Rectal smooth muscle tissue (tissue), 1 donor: ENCODE results near the gene SYT7.

Experiments used
- H3K27ac ChIP-seq: one replicate; pipeline ENCODE4 v1.7.0; 2013; ENCODE audit warnings: low read depth, low read length, inconsistent platforms
- H3K27me3 ChIP-seq: one replicate; pipeline ENCODE4 v1.7.0; 2013; ENCODE audit warnings: low read length; ENCODE audit not compliant: control insufficient read depth, insufficient read depth
- H3K36me3 ChIP-seq: one replicate; pipeline ENCODE4 v1.7.0; 2013; ENCODE audit warnings: low read length; ENCODE audit not compliant: control insufficient read depth, insufficient read depth
- H3K4me1 ChIP-seq: one replicate; pipeline ENCODE4 v1.7.0; 2013; ENCODE audit warnings: low read length; ENCODE audit not compliant: control insufficient read depth, insufficient read depth
- H3K4me3 ChIP-seq: one replicate; pipeline ENCODE4 v1.7.0; 2013; ENCODE audit warnings: low read length
- H3K9ac ChIP-seq: one replicate; pipeline ENCODE4 v1.7.0; 2013; ENCODE audit warnings: low read length

Gene SYT7

DNA sequence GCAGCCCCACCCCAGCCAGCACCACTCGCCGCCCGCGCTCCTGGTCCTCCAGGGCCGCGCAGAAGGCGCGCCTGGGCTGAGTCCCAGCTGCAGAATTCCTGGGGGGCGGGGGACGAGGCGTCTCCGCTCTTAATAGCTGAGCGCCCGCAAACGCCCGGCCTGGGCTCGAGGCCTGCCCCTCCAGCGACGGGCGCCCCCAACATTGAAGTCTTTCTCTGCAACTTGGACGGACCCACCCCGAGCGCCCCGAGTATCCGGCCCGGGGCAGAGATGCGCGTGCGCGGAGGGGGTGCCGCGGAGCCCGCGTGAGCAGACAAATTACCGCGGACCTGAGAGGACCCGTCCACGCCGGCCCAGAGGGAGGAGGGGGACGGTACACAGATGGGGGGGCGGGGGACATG lies 6.7 kb upstream of the SYT7 start:
- H3K9ac ChIP-seq, result no peak overlapping the region

DNA sequence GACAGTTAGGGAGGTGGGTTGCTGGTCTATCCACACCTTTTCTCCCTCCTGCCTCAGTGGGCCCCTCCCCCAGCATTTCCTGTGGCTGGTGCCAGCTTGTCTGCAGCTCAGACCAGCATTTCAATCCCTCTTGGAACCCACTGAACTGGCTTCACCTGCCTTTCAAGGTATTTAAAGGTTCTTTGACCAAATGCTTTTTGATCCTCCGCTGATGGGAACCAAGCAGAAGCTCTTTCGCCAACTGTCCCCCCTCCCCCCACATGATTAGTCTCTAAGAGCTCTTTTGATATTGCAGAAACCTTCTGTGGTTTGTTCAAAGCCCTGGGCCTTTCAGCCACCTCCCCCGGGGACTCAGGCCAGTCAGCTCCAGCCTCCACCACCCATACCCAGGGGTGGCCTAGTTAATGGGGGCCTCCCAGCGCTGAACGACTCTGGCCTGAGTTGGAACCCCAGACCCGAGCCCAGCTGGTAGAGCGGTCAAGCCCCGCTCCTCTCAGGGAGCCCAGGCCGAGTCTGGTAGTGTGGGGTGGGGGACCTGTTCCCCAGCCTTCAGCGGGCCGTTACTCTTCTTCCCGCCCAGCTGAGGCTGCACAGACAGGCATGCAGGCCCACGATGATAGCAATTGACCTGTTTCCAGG lies 6.0 kb upstream of the SYT7 start:
- Histone ChIP-seq H3K4me3 (no peak overlapping the region), H3K36me3 (no peaks in the 10 kb centered on the region), H3K9ac (no peak overlapping the region), H3K4me1 (no peaks in the 10 kb centered on the region), H3K27me3 (peaks cover 6% of the 10 kb centered on the region), H3K27ac (no peak overlapping the region)

More for the DNA sequence above, 6.7 kb upstream of the SYT7 start:
- H3K27ac ChIP-seq, result no peak overlapping the region
- no peaks in the 10 kb centered on the region for H3K4me1 ChIP-seq
- H3K36me3 ChIP-seq, result no peaks in the 10 kb centered on the region
- H3K4me3 ChIP-seq, result peak overlapping the region; percentile 58
- peaks cover 6% of the 10 kb centered on the region for H3K27me3 ChIP-seq

GRCh38 chr11:61585115-61585514 lies 4.2 kb upstream of the SYT7 start:
- Histone ChIP-seq H3K9ac (no peak overlapping the region), H3K27ac (no peak overlapping the region), H3K4me3 (no peak overlapping the region), H3K4me1 (no peaks in the 10 kb centered on the region), H3K27me3 (peaks cover 10% of the 10 kb centered on the region), H3K36me3 (no peaks in the 10 kb centered on the region)

GRCh38 chr11:61581931-61582330 lies 1.1 kb upstream of the SYT7 start:
- peaks cover 14% of the 10 kb centered on the region for H3K27me3 ChIP-seq
- H3K27ac ChIP-seq, result no peak overlapping the region
- no peaks in the 10 kb centered on the region for H3K36me3 ChIP-seq
- H3K4me1 ChIP-seq, result no peaks in the 10 kb centered on the region
- no peak overlapping the region for H3K9ac ChIP-seq
- peak overlapping the region; percentile 70 for H3K4me3 ChIP-seq

- Histone ChIP-seq H3K27me3 (peaks cover 12% of the 10 kb centered on the region), H3K4me3 (peak overlapping the region; percentile 43), H3K9ac (no peak overlapping the region), H3K27ac (no peak overlapping the region), H3K36me3 (no peaks in the 10 kb centered on the region), H3K4me1 (no peaks in the 10 kb centered on the region)
Observed at GRCh38 chr11:61580271-61580888, 496 bp downstream of the SYT7 start.

DNA sequence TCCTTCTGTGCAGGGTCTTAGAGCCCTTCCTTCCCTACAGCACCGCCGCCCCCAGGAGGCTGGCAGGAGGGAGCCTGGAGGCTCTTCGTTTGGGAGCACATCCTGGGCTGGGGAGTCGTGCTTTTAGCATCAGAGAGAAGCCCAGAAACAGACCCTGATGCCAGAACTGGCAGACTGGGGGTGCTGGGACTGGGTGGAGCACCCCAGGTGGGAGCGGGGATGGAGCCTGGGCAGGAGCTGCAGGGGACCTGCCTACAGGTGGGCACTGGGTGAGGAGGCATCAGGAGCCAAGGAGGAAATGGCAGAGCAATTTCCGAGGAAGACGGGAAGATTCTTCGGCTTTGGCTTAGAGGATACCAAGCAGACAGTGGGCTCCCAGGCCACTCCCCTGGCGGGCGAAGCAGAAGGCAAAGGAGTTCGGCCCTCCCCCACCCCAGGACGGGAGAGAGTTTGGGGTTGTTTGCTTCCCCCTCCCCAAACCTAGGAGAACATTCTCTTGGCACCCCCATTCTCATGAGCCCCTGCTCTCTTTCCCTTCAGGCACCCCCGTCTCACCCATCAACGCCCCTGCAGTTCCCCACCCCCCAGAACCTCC lies 1.1 kb downstream of the SYT7 start:
- Histone ChIP-seq H3K9ac (no peak overlapping the region), H3K27me3 (peaks cover 12% of the 10 kb centered on the region), H3K4me3 (peak overlapping the region; percentile 43), H3K4me1 (no peaks in the 10 kb centered on the region), H3K36me3 (no peaks in the 10 kb centered on the region), H3K27ac (no peak overlapping the region)

GRCh38 chr11:61578819-61579675 lies 1.8 kb downstream of the SYT7 start:
- no peak overlapping the region for H3K9ac ChIP-seq
- no peaks in the 10 kb centered on the region for H3K4me1 ChIP-seq
- H3K4me3 ChIP-seq, result no peak overlapping the region
- H3K36me3 ChIP-seq, result no peaks in the 10 kb centered on the region
- peaks cover 12% of the 10 kb centered on the region for H3K27me3 ChIP-seq
- H3K27ac ChIP-seq, result no peak overlapping the region

GRCh38 chr11:61577383-61578118 lies 3.3 kb downstream of the SYT7 start:
- peaks cover 12% of the 10 kb centered on the region for H3K27me3 ChIP-seq
- H3K4me1 ChIP-seq, result no peaks in the 10 kb centered on the region
- no peak overlapping the region for H3K27ac ChIP-seq
- H3K4me3 ChIP-seq, result no peak overlapping the region
- H3K9ac ChIP-seq, result no peak overlapping the region
- no peaks in the 10 kb centered on the region for H3K36me3 ChIP-seq

- Histone ChIP-seq H3K4me1 (no peaks in the 10 kb centered on the region), H3K9ac (no peak overlapping the region), H3K27me3 (peaks cover 12% of the 10 kb centered on the region), H3K27ac (no peak overlapping the region), H3K36me3 (no peaks in the 10 kb centered on the region), H3K4me3 (no peak overlapping the region)
Observed at GRCh38 chr11:61575886-61576861, 4.7 kb downstream of the SYT7 start.

DNA sequence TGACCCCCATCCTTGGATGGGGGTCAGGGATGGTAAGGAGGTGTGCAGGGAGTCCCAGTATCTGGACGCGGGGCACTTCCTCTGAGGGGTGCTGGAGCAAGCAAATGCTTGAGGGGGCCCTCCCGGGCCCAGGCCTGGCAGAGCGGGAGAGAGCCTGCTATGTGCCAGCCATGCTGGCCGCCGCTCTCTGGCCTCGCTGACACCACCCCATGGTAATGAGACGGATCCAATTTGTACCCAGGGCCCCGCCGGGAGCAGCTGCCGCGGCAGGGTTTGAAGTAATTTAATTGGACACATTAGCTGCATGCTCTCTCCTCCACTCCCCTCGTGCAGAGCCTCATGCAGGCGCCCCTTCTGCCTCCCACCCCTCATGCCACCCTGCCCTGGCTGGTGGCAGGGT lies 6.3 kb downstream of the SYT7 start:
- no peaks in the 10 kb centered on the region for H3K4me1 ChIP-seq
- no peaks in the 10 kb centered on the region for H3K36me3 ChIP-seq
- H3K27me3 ChIP-seq, result peaks cover 4% of the 10 kb centered on the region
- H3K27ac ChIP-seq, result no peak overlapping the region
- no peak overlapping the region for H3K4me3 ChIP-seq
- no peak overlapping the region for H3K9ac ChIP-seq

DNA sequence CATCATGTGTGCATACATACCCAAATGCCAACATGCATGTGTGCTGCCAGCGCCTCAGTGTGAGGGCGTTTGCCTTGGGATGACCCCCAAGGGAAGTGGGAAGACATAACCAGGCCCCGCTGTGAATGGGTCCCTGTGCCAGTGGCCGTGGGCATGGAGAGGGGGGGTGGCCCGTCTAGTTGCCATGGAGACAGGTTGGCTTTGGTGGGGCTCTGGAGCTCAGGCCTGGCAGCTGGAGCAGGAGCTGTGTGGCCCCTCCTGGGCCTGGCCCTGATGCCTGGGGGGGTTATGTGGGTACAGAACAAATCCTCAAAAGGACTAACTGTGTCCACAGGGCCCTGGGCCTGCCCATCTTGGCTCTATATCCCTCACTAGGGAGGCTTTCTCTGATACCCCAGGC lies 8.0 kb downstream of the SYT7 start:
- Histone ChIP-seq H3K27ac (no peak overlapping the region), H3K4me1 (no peaks in the 10 kb centered on the region), H3K27me3 (peaks cover 14% of the 10 kb centered on the region)

More for the DNA sequence above, 8.0 kb downstream of the SYT7 start:
- no peak overlapping the region for H3K9ac ChIP-seq
- H3K36me3 ChIP-seq, result no peaks in the 10 kb centered on the region
- no peak overlapping the region for H3K4me3 ChIP-seq
